IMR-90 (cell line): ENCODE results near the gene PSG1.
A peak's percentile ranks its signal among the peaks of the same experiment; 100 is the strongest.
"Not testable (repeated sequence)": the region's sequence is repeated elsewhere in the genome, so short reads cannot be mapped to it uniquely, and the experiment has no call there.

ENCODE experiments used
- CTCF ChIP-seq: conservative IDR thresholded peaks from 2 replicates; pipeline ENCODE4 v1.5.1; 2012; ENCODE audit warnings: mild to moderate bottlenecking, low read depth, low read length, improper control_type of control experiment
- MAFK ChIP-seq: IDR thresholded peaks from 2 replicates; pipeline ENCODE4 v1.6.1; 2012; ENCODE audit warnings: low read depth, low read length, improper control_type of control experiment
- MAZ ChIP-seq: IDR thresholded peaks from 2 replicates; pipeline ENCODE4 v1.6.1; 2012; ENCODE audit warnings: low read depth, mild to moderate bottlenecking, low read length, improper control_type of control experiment, moderate library complexity, borderline replicate concordance
- POLR2A ChIP-seq: IDR thresholded peaks from 2 replicates; pipeline ENCODE4 v1.6.1; 2012; ENCODE audit warnings: mild to moderate bottlenecking, low read depth, low read length

GRCh38 chr19:42854745-42855144 is 24.8 kb downstream of the PSG1 start:
- not testable (repeated sequence) for TF ChIP-seq CTCF, MAZ, POLR2A
- TF ChIP-seq MAFK = peak; percentile 60
